HG02588 (cell line): ENCODE results near the gene OSCAR.
"Not testable (repeated sequence)": the region's sequence is repeated elsewhere in the genome, so short reads cannot be mapped to it uniquely, and the experiment has no call there.

Experiments
- ATAC-seq: cut with Tn5 transposase; IDR thresholded peaks from one replicate; pipeline ENCODE4 v1.9.1; 2021; ENCODE audit warnings: mild to moderate bottlenecking, moderate library complexity; ENCODE audit not compliant: unreplicated experiment

Gene OSCAR

DNA sequence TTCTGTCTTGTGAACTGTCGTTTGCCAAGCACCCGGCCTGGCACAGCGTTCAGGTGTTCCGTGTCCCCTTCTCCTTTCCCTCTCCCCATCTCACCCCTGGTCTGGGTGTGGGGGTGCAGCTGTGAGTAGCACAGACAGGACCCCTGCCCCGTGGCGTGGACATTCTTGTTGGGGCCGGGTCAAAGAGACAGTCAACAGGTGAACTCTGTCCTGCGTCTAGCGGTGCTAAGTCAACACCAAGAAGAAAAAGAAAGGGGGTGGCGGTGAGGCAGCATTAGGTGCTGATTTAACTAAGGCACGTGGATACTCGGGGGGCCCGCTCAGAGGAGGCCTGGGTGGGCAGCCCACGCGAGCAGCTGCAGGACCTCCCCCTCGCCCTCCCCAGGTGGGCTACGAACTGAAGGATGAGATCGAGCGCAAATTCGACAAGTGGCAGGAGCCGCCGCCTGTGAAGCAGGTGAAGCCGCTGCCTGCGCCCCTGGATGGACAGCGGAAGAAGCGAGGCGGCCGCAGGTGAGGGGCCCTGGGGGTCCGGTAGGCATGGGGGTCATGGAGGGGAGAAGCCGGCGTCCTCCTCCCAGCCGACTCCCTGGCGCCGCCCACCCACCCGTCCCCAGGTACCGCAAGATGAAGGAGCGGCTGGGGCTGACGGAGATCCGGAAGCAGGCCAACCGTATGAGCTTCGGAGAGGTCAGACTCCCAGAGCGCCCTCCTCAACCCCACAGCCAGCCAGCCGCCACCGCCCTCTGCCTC, 27.3 kb upstream of the OSCAR start:
- ATAC-seq = no peak

DNA sequence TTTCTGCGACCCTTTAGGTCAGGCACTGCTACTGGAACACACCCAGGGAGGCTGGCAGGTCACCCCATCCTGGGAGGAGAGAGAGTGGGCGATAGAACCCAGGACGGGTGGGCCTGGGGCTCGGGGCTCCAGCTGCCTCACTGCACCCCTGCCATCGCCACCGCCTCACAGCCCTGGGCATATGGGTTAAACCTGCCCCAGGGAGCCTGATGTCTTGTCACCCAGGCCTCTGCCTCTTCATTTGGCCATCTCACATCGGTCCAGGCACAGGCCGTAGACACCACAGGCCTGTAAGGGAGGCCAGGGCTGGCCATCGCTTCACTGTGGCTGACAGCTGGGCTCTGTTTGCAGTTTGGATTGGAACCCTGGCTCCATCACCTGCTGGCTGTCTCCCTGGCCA, 25.1 kb upstream of the OSCAR start:
- no peak for ATAC-seq

DNA sequence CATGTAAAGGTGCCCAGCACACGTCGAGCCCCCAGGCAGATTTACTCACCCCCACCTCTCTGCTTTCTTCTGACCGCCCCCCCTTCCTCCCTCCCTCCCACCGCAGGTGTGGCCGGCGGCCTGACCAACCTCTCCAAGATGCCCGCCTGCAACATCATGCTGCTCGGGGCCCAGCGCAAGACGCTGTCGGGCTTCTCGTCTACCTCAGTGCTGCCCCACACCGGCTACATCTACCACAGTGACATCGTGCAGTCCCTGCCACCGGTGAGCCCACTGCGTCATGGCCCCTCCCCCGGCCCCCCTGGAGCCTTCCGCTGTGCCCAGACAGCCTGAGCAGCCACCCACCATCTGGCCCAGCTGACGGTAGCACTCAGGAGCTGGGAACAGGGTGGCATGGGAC, 23.8 kb upstream of the OSCAR start:
- ATAC-seq = no peak

DNA sequence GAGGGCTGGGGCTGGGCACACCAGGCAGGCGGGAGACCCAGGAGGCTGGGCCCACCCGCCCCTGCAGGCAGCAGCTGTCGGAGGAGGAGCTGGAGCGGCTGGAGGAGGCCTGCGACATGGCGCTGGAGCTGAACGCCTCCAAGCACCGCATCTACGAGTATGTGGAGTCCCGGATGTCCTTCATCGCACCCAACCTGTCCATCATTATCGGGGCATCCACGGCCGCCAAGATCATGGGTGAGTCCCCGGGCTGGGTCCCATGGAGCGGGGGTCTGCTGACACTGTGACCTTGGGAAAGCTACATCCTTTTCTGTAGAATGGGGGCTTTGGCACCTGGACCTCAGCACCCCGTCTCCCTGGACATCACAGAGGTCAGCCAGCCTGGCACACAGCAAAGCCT, 23.1 kb upstream of the OSCAR start:
- ATAC-seq = no peak

DNA sequence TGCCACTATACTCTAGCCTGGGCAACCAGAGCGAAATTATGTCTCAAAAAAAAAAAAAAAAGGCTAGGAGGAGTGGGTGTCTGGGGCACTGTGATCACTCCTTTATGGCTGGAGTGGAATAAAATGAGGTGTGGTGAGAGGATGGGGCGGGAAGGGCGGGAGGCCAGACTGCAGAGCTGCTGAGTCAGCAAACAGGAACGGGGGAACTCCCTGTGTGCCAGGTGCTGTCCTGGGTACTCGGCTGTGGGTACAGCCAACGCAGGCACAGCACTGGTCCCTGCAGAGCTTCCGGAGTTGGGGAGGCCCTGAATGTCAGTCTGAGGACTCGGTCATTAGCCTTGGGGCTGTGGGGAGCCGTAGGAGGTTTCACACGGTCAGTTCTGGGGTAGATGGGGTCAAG, 20.7 kb upstream of the OSCAR start:
- no peak for ATAC-seq

DNA sequence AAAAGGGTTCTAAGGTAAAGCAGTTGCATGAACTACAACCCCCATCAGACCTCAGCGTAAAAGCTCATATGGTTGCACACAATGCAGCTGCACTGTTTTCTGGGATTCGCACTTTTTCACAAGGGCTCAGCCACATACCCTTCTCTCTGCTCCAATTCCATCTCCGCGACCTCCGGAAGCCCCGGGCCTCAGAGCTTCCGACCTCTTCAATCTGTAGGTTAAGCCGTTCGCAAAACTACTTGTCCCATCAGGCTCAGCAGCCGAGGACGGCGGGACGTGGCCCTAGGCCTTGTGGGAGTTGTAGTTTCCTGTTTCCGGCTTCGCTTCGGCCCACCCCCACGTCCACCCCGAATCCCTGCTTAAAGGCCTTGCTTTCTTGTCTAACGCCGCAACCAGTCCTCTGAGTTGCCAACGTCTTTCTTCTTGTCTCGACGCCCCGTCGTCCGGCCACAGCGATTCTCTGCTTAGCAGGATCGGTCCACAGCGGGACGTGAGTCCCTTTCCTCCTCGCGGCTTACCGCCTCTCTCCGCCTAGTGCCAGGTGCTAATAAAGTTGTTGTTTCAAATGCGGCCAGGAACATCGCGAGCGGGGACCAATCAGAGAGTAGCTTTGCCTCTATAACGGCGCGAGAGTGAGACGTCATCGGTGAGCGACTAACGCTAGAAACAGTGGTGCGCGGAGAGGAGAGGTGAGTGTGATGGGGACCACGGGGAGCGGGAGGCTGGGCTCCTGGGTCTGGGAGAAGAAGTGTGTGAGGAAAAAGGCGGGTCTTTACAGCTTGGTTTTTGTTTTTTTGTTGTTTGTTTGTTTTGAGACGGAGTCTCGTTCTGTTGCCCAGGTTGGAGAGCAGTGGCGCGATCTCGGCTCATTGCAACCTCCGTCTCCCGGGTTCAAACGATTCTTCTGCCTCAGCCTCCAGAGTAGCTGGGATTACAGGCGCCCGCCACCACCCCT, 14.8 kb upstream of the OSCAR start, which contains the start of the genes PRPF31 and TFPT:
TSS of gene PRPF31 (plus strand) at position 646 of the 955 bp plus-strand sequence. CDS start 2,525 bp downstream, outside the sequence.
TSS of gene TFPT (minus strand) at position 549 of the 955 bp plus-strand sequence. CDS start at position 161, 388 bp downstream.
- peak; percentile 81 for ATAC-seq

DNA sequence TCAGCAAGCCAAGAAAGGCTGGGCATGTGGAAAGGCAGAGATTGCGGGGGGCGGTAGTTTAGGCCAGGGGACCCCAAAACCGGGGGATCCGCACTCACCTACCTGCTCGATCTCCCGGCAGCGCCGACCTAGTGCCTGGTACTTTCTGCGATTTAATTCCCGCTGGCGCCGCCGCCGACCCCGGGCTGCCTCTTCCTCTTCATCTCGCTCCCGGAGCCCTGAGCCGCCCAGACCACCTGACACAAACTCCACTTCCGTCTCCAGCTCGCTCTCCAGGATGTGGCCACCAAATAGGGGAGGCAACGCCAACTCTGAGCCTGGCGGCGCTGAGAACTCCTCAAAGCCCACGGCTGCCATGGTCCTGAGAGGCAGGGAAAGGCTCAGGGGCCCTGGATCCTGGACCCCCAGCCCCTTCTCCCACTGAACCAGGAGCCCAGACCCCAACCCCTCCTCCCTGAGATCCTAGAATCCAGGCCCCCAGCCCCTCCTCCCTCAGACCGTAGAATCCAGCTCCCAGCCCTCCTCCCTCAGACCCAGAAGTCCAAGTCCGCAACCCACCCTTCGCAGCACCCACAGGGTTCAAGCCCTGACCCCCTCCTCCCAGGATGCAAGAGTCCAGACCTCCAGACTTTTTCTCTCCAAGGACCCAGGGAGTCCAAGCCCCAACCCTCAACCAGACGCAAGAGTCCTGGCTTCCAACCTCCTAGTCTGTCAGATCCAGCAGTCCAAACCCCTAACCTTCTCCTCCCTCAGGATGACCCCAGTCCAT, 13.9 kb upstream of the OSCAR start:
- ATAC-seq = no peak

DNA sequence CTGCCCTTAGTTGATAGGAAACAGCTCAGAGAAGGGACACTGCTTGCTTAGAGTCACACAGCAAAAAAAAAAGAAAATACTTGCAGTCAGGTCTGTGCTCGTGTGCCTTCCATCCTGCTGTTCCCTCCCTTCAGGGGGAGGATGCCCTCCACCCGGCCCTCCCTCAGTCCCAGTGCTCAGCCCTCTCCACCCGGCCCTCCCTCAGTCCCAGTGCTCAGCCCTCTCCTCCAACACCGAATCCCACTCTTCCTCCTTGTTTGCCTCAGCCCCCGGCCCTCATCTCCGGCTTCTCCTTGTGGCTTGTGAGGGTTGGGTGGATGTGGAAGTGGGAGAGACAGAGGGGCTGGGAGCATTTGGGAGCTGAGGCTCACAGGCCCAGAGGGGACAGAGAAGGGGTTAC, 9.0 kb upstream of the OSCAR start:
- no peak for ATAC-seq

DNA sequence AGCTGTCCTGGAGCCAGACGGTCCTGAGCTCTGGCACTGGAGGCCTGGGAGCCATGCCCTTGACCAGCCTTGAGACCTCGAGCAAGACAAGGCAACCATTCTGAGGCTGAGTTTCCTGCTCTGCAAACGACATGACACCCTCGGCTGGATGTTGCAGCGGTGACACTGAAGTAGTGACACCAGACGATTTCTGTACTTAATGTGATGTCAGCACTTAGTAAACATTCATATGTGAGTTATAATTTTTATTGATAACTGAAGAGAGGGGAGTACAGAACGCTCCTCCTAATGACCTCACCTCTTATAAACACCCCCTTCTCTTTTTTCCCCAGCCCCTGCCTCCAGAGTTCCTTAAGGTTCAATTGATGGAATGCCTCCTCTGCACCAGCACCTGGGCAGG, 7.9 kb upstream of the OSCAR start:
- ATAC-seq = no peak

DNA sequence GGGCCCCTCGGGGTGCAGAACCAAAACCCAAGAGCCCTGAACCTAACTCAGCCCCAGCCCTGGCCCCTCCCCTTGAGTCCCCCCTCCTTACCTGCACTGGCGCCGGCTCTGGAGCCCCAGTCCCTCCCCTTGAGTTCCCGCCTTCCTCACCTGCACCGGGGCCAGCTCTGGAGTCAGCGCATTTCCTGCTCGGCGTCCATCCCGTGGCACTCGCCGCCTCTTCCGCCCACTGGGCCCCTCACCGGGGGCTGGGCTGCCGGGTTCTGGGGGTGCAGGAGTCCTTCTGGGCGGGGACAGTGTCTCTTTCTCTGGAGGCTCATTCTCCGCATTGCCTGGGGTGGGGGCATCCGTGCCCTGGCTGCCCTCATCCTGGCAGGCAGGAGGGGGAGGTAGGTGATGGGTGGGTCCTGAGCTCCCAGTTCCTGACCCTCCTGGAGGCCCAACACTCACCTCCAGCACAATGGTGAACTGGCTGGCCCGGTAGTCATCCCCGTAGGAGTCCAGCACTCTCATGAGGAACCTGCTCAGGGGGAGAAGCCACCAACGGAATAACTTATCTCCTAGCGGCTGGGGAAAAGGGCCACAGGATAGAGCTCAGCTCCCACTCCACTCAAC, 7.4 kb upstream of the OSCAR start:
- ATAC-seq = no peak

DNA sequence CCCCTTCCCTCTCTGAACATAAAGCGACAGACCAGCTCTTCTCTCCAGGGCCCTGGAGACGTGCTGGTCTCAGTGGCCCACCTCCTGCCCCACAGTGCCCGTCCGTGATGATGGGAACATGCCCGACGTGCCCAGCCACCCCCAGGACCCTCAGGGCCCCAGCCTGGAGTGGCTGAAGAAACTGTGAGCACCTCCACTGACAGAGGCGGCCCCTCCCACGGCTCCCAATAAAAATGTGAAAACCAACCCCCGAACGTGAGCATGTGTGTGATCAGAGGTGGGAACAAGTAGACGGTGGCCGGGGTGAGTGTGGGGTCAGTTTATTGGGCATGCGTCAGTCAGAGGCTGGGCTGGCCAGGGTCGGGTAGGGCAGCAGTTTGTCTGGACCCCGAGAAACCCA, 6.1 kb upstream of the OSCAR start:
- no peak for ATAC-seq

DNA sequence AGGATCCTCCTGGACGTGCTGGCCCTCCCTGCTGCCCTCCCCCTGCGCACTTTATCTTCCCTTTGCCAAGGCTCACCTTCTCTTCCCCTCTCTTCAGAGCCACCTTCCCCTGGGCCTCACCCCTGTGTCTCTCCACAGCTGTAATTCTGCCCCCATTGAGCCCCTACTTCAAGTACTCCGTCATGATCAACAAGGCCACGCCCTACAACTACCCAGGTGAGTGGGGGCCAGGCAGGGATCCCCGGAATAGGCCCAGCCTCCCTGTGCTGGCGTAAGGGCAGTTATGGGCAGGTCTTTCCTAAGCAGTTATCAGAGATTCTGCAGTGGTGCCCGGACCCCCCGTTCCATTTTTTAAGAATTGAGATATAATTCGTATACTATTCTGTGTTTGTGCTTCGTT, 5.2 kb upstream of the OSCAR start:
- ATAC-seq = no peak

DNA sequence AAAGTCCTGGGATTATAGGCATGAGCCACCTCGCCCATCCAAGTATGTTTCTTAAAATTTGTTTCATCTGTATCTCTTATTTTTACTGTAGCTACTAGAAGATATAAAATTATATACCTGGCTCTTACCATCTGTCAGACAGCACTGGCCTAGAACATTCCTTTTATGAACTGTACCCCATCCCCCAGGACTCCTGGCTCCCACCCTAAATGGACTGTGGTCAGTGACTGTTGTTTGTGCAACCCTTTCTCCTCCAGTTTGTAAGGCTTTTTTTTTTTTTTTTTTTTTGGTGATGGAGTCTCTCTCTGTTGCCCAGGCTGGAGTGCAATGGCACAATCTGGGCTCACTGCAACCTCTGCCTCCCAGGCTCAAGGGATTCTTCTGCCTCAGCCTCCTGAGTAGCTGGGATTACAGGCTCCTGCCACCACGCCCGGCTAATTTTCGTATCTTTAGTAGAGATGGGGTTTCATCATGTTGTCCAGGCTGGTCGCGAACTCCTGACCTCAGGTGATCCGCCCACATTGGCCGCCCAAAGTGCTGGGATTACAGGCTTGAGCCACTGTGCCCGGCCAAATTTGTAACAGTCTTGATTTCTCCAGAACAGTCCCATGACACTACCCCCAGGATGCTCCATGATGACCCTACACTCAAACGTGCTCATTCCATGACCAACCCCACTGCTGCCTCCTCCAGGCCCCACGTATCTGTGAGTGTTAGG, 4.6 kb upstream of the OSCAR start:
- ATAC-seq = no peak

DNA sequence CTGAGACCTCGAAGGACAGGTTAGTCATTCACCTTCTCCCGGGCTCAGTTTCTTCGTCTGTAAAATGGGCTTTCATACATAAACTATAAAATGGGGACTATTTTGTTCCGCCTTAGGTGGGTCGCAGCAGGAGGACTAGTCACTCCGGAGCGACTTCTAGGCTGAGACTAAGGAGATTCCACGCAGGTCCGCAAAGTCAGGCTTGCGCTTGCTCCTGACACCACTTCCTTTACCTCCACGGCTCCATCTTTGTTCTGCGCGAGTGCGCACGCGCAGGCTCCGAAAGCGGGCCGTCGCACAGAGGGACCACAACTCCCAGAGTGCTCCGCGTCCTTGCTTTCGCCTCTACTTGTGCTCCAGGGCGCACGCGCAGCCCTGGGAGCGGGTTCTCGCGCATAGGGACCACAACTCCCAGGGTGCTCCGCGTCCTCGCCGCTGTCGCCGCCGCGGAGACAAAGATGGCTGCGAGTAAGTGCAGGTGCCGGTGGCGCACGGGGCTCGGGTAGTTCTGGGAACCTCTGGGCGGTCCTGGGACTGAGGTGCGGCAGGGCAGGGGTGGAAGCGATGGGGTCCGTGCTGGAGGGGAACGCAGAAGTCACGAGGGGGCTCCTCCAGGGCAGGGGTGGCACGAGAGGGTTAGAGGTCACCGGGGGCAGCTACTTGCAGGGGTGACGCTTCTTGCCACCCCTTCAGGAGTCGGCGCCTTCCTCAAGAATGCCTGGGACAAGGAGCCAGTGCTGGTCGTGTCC, 2.0 kb upstream of the OSCAR start, which contains the start of gene NDUFA3:
TSS of gene NDUFA3 (plus strand) at position 435 of the 749 bp plus-strand sequence. CDS start at position 459, 24 bp downstream.
- ATAC-seq = peak; percentile 90

DNA sequence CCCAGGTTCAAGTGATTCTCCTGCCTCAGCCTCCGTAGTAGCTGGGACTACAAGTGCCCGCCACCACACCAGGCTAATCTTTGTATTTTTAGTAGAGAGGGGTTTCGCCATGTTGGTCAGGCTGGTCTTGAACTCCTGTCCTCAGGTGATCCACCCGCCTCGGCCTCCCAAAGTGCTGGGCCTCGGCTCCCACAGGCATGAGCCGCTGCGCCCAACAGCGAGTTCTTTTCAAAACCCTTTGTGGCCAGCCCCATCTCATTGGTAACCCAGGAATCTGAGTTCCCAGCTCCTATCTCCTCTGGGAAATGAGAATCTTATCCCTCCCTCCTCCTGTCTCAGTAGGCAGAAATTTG, 724 bp downstream of the OSCAR start:
- ATAC-seq = not testable (repeated sequence)

DNA sequence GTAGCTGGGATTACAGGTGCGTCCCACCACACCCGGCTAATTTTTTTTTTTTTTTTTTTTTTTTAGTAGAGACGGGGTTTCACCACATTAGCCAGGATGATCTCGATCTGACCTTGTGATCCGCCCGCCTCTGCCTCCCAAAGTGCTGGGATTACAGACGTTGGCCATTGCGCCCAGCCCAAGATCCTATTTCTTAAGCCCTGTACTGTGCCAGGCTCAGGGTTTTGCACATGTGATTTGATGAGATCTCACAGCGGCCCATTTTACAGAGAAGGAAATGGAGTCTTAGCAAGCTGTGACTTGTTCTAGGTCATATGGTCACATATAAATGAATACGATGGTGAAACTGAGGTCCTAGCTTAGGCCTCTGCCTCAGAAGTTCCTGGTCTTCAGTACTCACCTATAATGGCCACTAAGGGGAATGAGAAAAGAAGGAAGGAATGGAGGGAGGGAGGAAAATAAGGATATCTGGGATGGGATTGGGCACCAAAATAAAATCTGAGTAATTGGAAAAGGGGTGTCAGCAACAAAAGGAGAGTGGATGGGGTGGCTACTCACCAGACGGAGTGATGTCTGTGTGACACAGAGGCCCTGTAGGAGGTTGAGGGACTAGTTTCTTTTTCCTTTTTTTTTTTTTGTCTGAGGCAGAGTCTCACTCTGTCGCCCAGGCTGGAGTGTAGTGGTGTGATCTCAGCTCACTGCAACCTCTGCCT, 1.3 kb downstream of the OSCAR start:
- ATAC-seq = no peak

DNA sequence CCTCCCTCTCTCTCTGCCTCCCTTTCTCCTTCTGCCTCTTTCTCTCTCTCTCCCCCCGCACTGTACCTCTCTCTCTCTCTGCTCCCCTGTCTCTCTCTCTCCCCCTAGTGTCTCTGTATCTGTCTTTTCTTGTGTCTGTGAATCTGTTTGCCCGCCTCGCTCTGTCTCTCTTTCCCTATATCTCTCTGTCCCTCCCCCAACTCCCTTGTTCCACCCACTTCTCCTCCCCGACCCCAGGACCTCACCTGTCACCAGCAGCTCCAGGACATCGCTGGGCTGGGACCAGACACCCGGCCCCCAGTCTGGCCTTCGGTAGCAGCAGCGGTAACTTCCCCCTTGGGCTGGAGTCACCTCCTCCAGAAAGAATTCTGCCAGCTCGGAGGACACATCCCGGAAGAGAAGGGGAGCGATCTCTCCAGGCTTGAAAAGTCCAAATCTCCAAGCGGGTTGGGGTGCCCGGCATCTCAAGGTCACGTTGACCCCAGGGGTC, 3.9 kb downstream of the OSCAR start:
- no peak for ATAC-seq

DNA sequence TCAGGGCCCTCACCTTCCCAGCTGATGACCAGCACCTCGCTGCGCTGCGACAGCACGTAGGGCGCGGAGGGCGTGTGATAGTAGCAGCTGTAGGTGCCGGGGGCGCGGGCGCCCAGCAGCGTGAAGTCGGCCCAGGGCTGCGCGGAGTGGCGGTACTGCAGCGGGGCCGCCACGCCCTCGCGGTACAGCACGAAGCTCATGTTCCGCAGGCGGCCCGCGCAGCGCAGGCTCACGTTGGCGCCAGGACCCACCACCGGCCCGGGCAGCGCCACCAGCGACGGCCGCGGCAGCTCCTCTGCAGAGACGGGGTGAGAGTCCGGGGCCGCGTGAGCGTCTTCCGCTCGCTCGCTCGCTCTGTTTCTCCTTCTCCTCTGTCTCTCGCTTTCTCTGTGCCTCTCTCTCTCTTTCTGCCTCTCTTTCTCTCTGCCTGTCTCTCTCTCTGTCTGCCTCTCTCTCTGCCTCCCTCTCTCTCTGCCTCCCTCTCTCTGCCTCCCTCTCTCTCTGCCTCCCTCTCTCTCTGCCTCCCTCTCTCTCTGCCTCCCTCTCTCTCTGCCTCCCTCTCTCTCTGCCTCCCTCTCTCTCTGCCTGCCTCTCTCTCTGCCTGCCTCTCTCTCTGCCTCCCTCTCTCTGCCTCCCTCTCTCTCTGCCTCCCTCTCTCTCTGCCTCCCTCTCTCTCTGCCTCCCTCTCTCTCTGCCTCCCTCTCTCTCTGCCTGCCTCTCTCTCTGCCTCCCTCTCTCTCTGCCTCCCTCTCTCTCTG, 4.6 kb downstream of the OSCAR start:
- ATAC-seq = not testable (repeated sequence)
